ENCODE data around the gene ADARB2.
"Not testable (repeated sequence)": the region's sequence is repeated elsewhere in the genome, so short reads cannot be mapped to it uniquely, and the experiment has no call there.

The ADARB2 gene

GRCh38 chr10:1431229-1431628 is 306.1 kb downstream of the ADARB2 start:
- TF ChIP-seq CTCF (IDR thresholded peaks at IDR 0.05; ENCODE audit: low read depth, low read length), result no peak
- no peak overlapping the region for H3K4me3 ChIP-seq (ENCODE audit: low read depth, low read length)

GRCh38 chr10:1427521-1428186 is 309.7 kb downstream of the ADARB2 start:
- H3K4me3 ChIP-seq (ENCODE audit: low read depth, low read length), result not testable (repeated sequence)

DNA sequence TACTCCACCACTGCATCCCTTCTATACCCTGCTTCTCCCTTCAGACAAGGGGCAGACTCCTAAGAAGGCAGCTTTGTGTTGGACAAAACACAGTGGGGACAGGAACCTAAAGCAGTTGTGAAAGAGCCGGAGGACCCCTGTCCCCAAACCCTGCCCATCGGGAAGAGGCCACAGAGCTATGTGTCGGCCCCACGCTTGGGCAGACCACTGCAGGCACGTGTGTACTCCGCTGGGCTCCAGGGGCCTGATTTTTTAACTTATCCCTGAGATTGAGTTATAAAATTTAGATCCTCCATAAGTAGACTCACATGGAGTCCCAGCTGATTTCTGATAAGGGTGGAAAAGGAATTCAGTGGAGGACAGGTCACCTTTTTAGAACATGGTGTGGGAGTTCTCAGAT is 310.5 kb downstream of the ADARB2 start:
- TF ChIP-seq CTCF (IDR thresholded peaks at IDR 0.05; ENCODE audit: low read depth, low read length), result no peak
- no peak overlapping the region for H3K4me3 ChIP-seq (ENCODE audit: low read depth, low read length)

- H3K4me3 ChIP-seq (ENCODE audit: low read depth, low read length), result no peak overlapping the region
- no peak for TF ChIP-seq CTCF (IDR thresholded peaks at IDR 0.05; ENCODE audit: low read depth, low read length)
Measured at GRCh38 chr10:1425879-1426278, 311.4 kb downstream of the ADARB2 start.

DNA sequence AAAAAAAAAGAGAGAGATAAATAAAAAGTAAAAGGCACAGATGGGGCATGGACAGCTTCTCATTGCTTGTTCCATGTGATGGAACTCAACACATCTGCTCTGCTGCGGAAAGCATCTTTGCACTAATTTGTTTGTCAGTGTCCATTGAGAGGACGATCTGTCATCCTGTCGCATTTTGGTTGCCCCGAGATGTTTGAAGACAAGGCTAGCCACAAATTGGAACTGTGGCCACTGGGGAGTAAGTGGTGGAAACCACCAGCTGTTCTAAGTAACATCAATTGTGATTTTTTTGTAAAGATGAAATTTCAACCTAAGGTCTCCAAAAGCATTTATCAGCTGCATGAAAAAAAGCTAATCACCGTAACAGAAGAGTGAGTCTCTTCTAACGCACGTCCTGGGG is 312.7 kb downstream of the ADARB2 start:
- no peak overlapping the region for H3K4me3 ChIP-seq (ENCODE audit: low read depth, low read length)
- TF ChIP-seq CTCF (IDR thresholded peaks at IDR 0.05; ENCODE audit: low read depth, low read length), result no peak

- no peak overlapping the region for H3K4me3 ChIP-seq (ENCODE audit: low read depth, low read length)
- no peak for TF ChIP-seq CTCF (IDR thresholded peaks at IDR 0.05; ENCODE audit: low read depth, low read length)
Measured at GRCh38 chr10:1423676-1424253, 313.6 kb downstream of the ADARB2 start.

DNA sequence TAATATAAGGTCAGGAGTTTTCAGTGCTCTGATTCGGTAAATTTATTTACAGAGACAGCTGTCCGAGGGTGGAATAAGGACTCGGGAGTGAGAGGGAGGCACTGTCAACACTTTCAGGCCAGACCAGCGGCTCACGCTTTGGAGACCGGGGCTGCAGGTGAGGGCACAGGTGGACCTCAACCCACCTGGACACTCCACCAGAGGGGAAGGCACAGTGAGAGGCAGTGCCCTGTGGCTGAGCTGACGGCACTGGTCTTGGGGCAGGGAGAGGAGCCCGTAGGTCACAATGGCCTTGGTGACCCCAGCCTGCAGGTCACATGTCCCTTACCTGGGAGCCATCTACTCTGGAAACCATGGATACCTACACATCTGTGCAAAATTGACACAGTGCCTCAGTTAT is 315.1 kb downstream of the ADARB2 start:
- no peak overlapping the region for H3K4me3 ChIP-seq (ENCODE audit: low read depth, low read length)
- no peak for TF ChIP-seq CTCF (IDR thresholded peaks at IDR 0.05; ENCODE audit: low read depth, low read length)
